K562 (cell line): ENCODE measurements around the gene ALG5. TPM values are rescaled to one million over a fixed set of nuclear protein-coding genes. Genes with fewer than 3 reads are reported as not detected.

ENCODE experiments used
- ATAC-seq: fragments of 200-7000 bp; cut with Tn5 transposase; 3 replicates; pipeline ENCODE4 v1.9.1; 2020; ENCODE audit warnings: moderate library complexity
- BruUV-seq: library from RNA; stranded (reverse); fragments of 400-500 nt; replicated peaks from 2 replicates; lab custom pipeline; 2021; lab: Mats Ljungman, UMichigan
- CTCF ChIA-PET: fragments of 300-600 bp; formaldehyde crosslinking; extraction: SDS; loops from one replicate; lab custom pipeline; 2021; ENCODE audit warnings: low intra/inter-chr PET ratio; lab: Yijun Ruan, JAX
- POLR2A ChIA-PET: fragments of 300-600, 350-650 bp; sonication (Branson Sonifier 250); formaldehyde crosslinking; extraction: SDS; loops from one replicate; lab custom pipeline; 2021; ENCODE audit warnings: antibody characterized with exemption, inconsistent platforms; lab: Yijun Ruan, JAX
- DNase-seq, 4 experiments: peaks; one replicate each; pipeline versions ENCODE4 v3.0.0 to v3.0.0-alpha.2; 2011 to 2018; ENCODE audit warnings: low spot score in 3 of 4, mixed read lengths in 3 of 4; ENCODE audit errors: extremely low read depth in 1 of 4
- FAIRE-seq: peaks from 2 replicates; lab custom pipeline; 2011; peaks lifted over from hg19 to GRCh38; lab: Jason Lieb, UNC
- H2AFZ ChIP-seq: 2 replicates; pipeline ENCODE4 v1.6.0; 2011; ENCODE audit warnings: low read depth, low read length, control low read depth, inconsistent platforms
- H3K27ac ChIP-seq: fragments of 200-600 bp; 3 replicates; pipeline ENCODE4 v1.8.0; 2011; ENCODE audit warnings: low read depth, mild to moderate bottlenecking, control low read depth, inconsistent platforms, low read length, moderate library complexity, mixed read lengths; ENCODE audit errors: extremely low read depth
- H3K27me3 ChIP-seq, 2 experiments: fragments of 300-600 bp in 1 of 2; 2 replicates in 1 of 2; 3 replicates in 1 of 2; pipeline versions ENCODE4 v1.6.0 to v1.8.0; 2011; ENCODE audit warnings: inconsistent platforms in 2 of 2, low read length in 2 of 2, mild to moderate bottlenecking in 1 of 2, mixed read lengths in 1 of 2, moderate library complexity in 1 of 2; ENCODE audit not compliant: control insufficient read depth in 2 of 2, insufficient read depth in 2 of 2
- H3K36me3 ChIP-seq: fragments of 300-600 bp; 3 replicates; pipeline ENCODE4 v1.8.0; 2011; ENCODE audit warnings: mild to moderate bottlenecking, low read length, inconsistent platforms; ENCODE audit not compliant: control insufficient read depth, insufficient read depth
- H3K4me1 ChIP-seq, 2 experiments: fragments of 200-600 bp in 1 of 2; replicated peaks in 1 of 2; 2 replicates in 1 of 2; 3 replicates in 1 of 2; pipeline versions ENCODE4 v1.5.1 to v1.8.0; 2011; ENCODE audit warnings: inconsistent platforms in 2 of 2, low read length in 2 of 2, mild to moderate bottlenecking in 1 of 2, mixed read lengths in 1 of 2, moderate library complexity in 1 of 2; ENCODE audit not compliant: control insufficient read depth in 2 of 2, insufficient read depth in 2 of 2
- H3K4me2 ChIP-seq: 2 replicates; pipeline ENCODE4 v1.6.1; 2011; ENCODE audit warnings: low read length, control low read depth, inconsistent platforms, mixed read lengths; ENCODE audit not compliant: insufficient read depth
- H3K4me3 ChIP-seq: fragments of 200-600 bp; sonication (generic), shearing (Covaris generic); 2 replicates; pipeline ENCODE4 v1.5.1; 2016; ENCODE audit warnings: control low read depth, inconsistent platforms
- H3K79me2 ChIP-seq: fragments of 200-600 bp; 3 replicates; pipeline ENCODE4 v1.8.0; 2011; ENCODE audit warnings: low read length, inconsistent platforms; ENCODE audit not compliant: control insufficient read depth, insufficient read depth
- H3K9ac ChIP-seq, 2 experiments: 2 replicates each; pipeline versions ENCODE4 v1.6.0 to v1.6.1; 2011; ENCODE audit warnings: low read depth in 2 of 2, low read length in 2 of 2, control low read depth in 1 of 2, inconsistent platforms in 1 of 2, mild to moderate bottlenecking in 1 of 2, mixed read lengths in 1 of 2; ENCODE audit not compliant: insufficient read depth in 1 of 2
- H3K9me1 ChIP-seq: one replicate; pipeline ENCODE4 v1.6.0; 2011; ENCODE audit warnings: inconsistent platforms, mild to moderate bottlenecking, low read length, moderate library complexity; ENCODE audit not compliant: control insufficient read depth, insufficient read depth
- H3K9me3 ChIP-seq: replicated peaks from 2 replicates; pipeline ENCODE4 v1.5.1; 2011; ENCODE audit warnings: low read depth, low read length, inconsistent platforms; ENCODE audit not compliant: control insufficient read depth, insufficient read depth
- H4K20me1 ChIP-seq: replicated peaks from 2 replicates; pipeline ENCODE4 v1.6.1; 2011; ENCODE audit warnings: low read length, inconsistent platforms, mixed read lengths; ENCODE audit not compliant: control insufficient read depth, insufficient read depth
- ASH1L ChIP-seq: fragments of 450-650 bp; IDR thresholded peaks from 2 replicates; pipeline ENCODE4 v1.6.1; 2018; ENCODE audit warnings: borderline replicate concordance, mild to moderate bottlenecking, low read depth; ENCODE audit not compliant: partially characterized antibody
- C11orf30 ChIP-seq: fragments of 450-650 bp; IDR thresholded peaks from 2 replicates; pipeline ENCODE4 v1.6.1; 2016; ENCODE audit warnings: low read depth, mild to moderate bottlenecking
- CREB1 ChIP-seq, 2 experiments: sonication (generic) in 1 of 2; formaldehyde crosslinking in 1 of 2; IDR thresholded peaks; 2 replicates each; pipeline versions ENCODE4 v1.6.1 to v1.8.0; 2012 to 2022; ENCODE audit warnings: inconsistent platforms in 1 of 2, mild to moderate bottlenecking in 1 of 2, missing genetic modification reagents in 1 of 2, moderate library complexity in 1 of 2
- HOMEZ ChIP-seq: fragments of 250-450 bp; sonication (Bioruptor Pico); IDR thresholded peaks from 2 replicates; pipeline ENCODE4 v1.4.0; 2020; ENCODE audit warnings: mild to moderate bottlenecking, moderate library complexity
- JUN ChIP-seq, 2 experiments: sonication (generic) in 1 of 2; formaldehyde crosslinking in 1 of 2; IDR thresholded peaks; 2 replicates each; pipeline versions ENCODE4 v1.6.1 to v1.8.0; 2012 to 2022; ENCODE audit warnings: borderline replicate concordance in 2 of 2, mild to moderate bottlenecking in 2 of 2, improper control_type of control experiment in 1 of 2, low read depth in 1 of 2, low read length in 1 of 2, missing genetic modification reagents in 1 of 2
- NR2F6 ChIP-seq: fragments of 450-650 bp; formaldehyde crosslinking; IDR thresholded peaks from 2 replicates; pipeline ENCODE4 v1.4.0; 2020; ENCODE audit warnings: mild to moderate bottlenecking
- NRF1 ChIP-seq, 2 experiments: fragments of 450-650 bp; IDR thresholded peaks in 1 of 2; conservative IDR thresholded peaks in 1 of 2; 2 replicates each; pipeline ENCODE4 v1.6.1; 2014; ENCODE audit warnings: mild to moderate bottlenecking in 2 of 2
- RERE ChIP-seq: sonication (generic); formaldehyde crosslinking; IDR thresholded peaks from 2 replicates; pipeline ENCODE4 v1.8.0; 2023; ENCODE audit warnings: missing genetic modification reagents, mild to moderate bottlenecking, borderline replicate concordance
- TAF9B ChIP-seq: fragments of 450-650 bp; IDR thresholded peaks from 2 replicates; pipeline ENCODE4 v1.6.1; 2018; ENCODE audit warnings: mild to moderate bottlenecking; ENCODE audit not compliant: partially characterized antibody
- XRCC3 ChIP-seq: fragments of 450-650 bp; IDR thresholded peaks from 2 replicates; pipeline ENCODE4 v1.6.1; 2017; ENCODE audit warnings: mild to moderate bottlenecking, moderate library complexity
- ZBTB7A ChIP-seq: IDR thresholded peaks from 2 replicates; pipeline ENCODE4 v1.6.1; 2011; ENCODE audit warnings: low read depth, mild to moderate bottlenecking, low read length, moderate library complexity, borderline replicate concordance; ENCODE audit not compliant: control insufficient read depth
- ZNF551 ChIP-seq: fragments of 250-450 bp; sonication (Bioruptor Pico); IDR thresholded peaks from 2 replicates; pipeline ENCODE4 v1.5.0; 2021; ENCODE audit warnings: mild to moderate bottlenecking, moderate library complexity
- WGBS: fragments of 100-300 bp; shearing (Covaris generic); methylation state at CpG from one replicate; pipeline ENCODE4 v1.1.6; 2016; ENCODE audit warnings: low coverage, mixed read lengths; ENCODE audit not compliant: insufficient coverage; ENCODE audit errors: missing lambda C conversion rate; 5-methylcytosine and 5-hydroxymethylcytosine counted together
- in situ Hi-C: fragments of 300-500 bp; cut with MboI; formaldehyde crosslinking; loops from 4 replicates; pipeline ENCODE4 v1.15.0; 2018; ENCODE audit warnings: inconsistent platforms, mixed read lengths
- intact Hi-C: fragments of 100-400 bp; cut with micrococcal nuclease; formaldehyde crosslinking; loops from 2 replicates; pipeline ENCODE4 v1.14.2; 2022
- polyA plus RNA-seq, 8 experiments: library from polyadenylated mRNA; depleted of rRNA in 4 of 8; stranded (reverse) in 5 of 8; unstranded in 3 of 8; fragments of >200 nt; fragmentation: Nextera tagmentation in 2 of 8; fragmentation: Illumina TruSeq in 1 of 8; extraction: Ambion mirVana in 2 of 8; extraction: Trizol in 1 of 8; gene quantifications; 2 replicates each; pipeline versions ENCODE4 v1.2.1 to v1.2.3, GENCODE V29; 2011 to 2014; ENCODE audit warnings: inconsistent platforms in 1 of 8, missing spikeins in 1 of 8
- total RNA-seq, 7 experiments: library from RNA; depleted of rRNA in 6 of 7; stranded (reverse); fragments of >200 nt in 6 of 7; fragmentation: Illumina TruSeq in 2 of 7; extraction: Trizol in 2 of 7; gene quantifications; 2 replicates each; pipeline versions ENCODE4 v1.2.1 to v1.2.3, GENCODE V29; 2011 to 2021; ENCODE audit warnings: low replicate concordance in 1 of 7
- TF ChIP-seq, protein P1 (sequence below): sonication (generic); formaldehyde crosslinking; IDR thresholded peaks from 2 replicates; pipeline ENCODE4 v1.8.0; 2023; ENCODE audit warnings: mild to moderate bottlenecking, missing genetic modification reagents

The ALG5 gene
- total and polyA plus RNA-seq, 9 of the 15 experiments (the other 6 are each of a cell fraction or from before 2014, with no cell fraction given): 33.6 to 80.5 (median 48.2) TPM

DNA sequence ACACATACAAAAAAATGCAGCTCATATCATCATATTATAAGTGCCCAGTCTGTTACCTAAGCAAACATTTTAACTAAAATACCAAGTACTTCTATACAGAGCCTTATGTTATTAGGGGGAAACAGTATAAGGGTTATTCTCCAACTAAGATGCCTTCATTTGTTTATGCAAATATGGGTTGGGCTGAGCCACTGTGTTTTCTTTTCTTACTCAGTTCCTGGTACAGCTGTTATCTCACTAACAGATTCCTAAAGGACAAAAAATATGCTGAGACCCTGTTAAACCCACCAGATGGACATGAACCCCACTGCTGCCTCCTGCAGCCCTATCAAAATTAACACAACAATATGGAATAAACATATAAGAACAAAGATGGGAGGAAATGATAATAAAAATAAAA, 44.6 kb downstream of the ALG5 start (continued):
- TF ChIP-seq NRF1 (conservative IDR thresholded peaks at IDR 0.05 in 1 of 2, IDR thresholded peaks at IDR 0.05 in 1 of 2) (no peak), ZBTB7A (no peak), CREB1 (IDR thresholded peaks at IDR 0.05) (no peak), CREB1 (CRISPR knock-in tag; IDR thresholded peaks at IDR 0.05) (no peak), JUN (IDR thresholded peaks at IDR 0.05; ENCODE audit: borderline replicate concordance, low read depth, low read length) (no peak), JUN (CRISPR knock-in tag; IDR thresholded peaks at IDR 0.05; ENCODE audit: borderline replicate concordance) (no peak), NR2F6 (CRISPR knock-in tag) (no peak)

DNA sequence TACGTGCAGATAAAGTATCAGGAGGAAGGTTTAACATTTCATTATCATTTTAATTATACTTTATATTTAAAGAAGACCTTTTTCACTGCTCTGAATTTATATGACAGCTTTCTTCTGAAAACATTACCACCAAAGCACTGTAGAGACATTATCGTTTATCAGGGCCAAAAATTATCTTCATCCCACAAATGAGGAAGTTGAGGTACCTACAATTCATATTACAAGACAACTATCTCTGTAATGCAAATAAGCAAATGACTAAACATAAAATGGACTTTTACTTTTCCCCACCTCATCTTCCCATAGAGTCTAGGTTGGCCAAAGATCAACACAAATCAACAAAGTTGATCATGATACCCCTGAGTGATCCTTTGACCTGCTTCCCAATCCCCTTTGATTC, 48.2 kb downstream of the ALG5 start:
- DNase-seq (no peak), FAIRE-seq (no peak), ATAC-seq (no peak)
- Histone ChIP-seq H3K9ac (no peak overlapping the region), H3K27me3 (no peaks in the 10 kb centered on the region), H3K9me1 (no peaks in the 10 kb centered on the region), H3K36me3 (peaks cover 33% of the 10 kb centered on the region; the same call in 1 of the 3 replicates), H3K4me2 (no peak overlapping the region), H3K27ac (no peak overlapping the region), H3K4me1 (no peaks in the 10 kb centered on the region), H2AFZ (no peak overlapping the region), H4K20me1 (no peaks in the 10 kb centered on the region), H3K4me3 (no peak overlapping the region), H3K9me3 (no peaks in the 10 kb centered on the region), H3K79me2 (no peaks in the 10 kb centered on the region)
- WGBS: 69% methylated on average over 2 of the region's 2 CpGs
- in situ Hi-C loops: no loop called here
- intact Hi-C loops: no loop called here
- no TSS peak for BruUV-seq
- POLR2A ChIA-PET: no interaction called here
- CTCF ChIA-PET: no interaction called here
- TF ChIP-seq TAF9B (no peak), ASH1L (no peak), XRCC3 (no peak), ZNF551 (CRISPR knock-in tag) (no peak), C11orf30 (no peak), HOMEZ (CRISPR knock-in tag) (no peak), RERE (CRISPR knock-in tag) (no peak)
- TF ChIP-seq, protein P1, sequence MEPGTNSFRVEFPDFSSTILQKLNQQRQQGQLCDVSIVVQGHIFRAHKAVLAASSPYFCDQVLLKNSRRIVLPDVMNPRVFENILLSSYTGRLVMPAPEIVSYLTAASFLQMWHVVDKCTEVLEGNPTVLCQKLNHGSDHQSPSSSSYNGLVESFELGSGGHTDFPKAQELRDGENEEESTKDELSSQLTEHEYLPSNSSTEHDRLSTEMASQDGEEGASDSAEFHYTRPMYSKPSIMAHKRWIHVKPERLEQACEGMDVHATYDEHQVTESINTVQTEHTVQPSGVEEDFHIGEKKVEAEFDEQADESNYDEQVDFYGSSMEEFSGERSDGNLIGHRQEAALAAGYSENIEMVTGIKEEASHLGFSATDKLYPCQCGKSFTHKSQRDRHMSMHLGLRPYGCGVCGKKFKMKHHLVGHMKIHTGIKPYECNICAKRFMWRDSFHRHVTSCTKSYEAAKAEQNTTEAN (CRISPR knock-in tag): no peak
